Mucosa of stomach (tissue), 1 donor: ENCODE data around the gene CDC37.
"Not testable (repeated sequence)": the region's sequence is repeated elsewhere in the genome, so short reads cannot be mapped to it uniquely, and the experiment has no call there.

Experiments
- H3K27me3 ChIP-seq: one replicate; pipeline ENCODE4 v1.7.0; 2013; ENCODE audit warnings: mild to moderate bottlenecking, low read length; ENCODE audit not compliant: control insufficient read depth, insufficient read depth
- H3K36me3 ChIP-seq: one replicate; pipeline ENCODE4 v1.7.0; 2013; ENCODE audit warnings: low read length; ENCODE audit not compliant: control insufficient read depth, insufficient read depth
- H3K4me1 ChIP-seq: one replicate; pipeline ENCODE4 v1.7.0; 2013; ENCODE audit warnings: mild to moderate bottlenecking, low read length; ENCODE audit not compliant: control insufficient read depth, insufficient read depth
- H3K4me3 ChIP-seq: one replicate; pipeline ENCODE4 v1.7.0; 2013; ENCODE audit warnings: low read length
- H3K9ac ChIP-seq: one replicate; pipeline ENCODE4 v1.7.0; 2013; ENCODE audit warnings: mild to moderate bottlenecking, low read length, moderate library complexity
- H3K9me3 ChIP-seq: one replicate; pipeline ENCODE4 v1.7.0; 2013; ENCODE audit warnings: mild to moderate bottlenecking, low read length, moderate library complexity; ENCODE audit not compliant: control insufficient read depth
- donor health status: Pancreatic carcinoma.

The CDC37 gene

DNA sequence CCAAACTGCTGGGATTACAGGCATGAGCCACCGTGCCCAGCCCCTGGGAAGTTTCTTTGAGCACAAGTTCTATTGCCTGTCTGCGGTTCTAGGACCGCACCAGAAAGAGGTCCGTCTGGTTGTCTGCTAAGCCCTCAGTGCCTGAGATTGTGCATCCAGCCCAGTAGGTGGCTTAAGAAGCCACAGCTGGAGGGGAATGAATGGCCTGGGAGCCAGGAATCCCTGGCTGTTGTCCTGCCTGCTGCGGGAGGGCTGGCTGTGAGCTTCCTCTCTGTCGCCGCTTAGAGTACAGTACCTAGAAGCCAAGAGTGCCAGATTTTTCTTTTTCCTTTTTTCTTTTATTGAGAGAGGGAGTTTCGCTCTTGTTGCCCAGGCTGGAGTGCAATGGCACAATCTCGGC lies 18.8 kb downstream of the CDC37 start:
- no peak overlapping the region for H3K4me3 ChIP-seq
- no peaks in the 10 kb centered on the region for H3K36me3 ChIP-seq
- no peaks in the 10 kb centered on the region for H3K27me3 ChIP-seq
- peaks cover 15% of the 10 kb centered on the region for H3K4me1 ChIP-seq
- H3K9me3 ChIP-seq = no peaks in the 10 kb centered on the region
- H3K9ac ChIP-seq = no peak overlapping the region

DNA sequence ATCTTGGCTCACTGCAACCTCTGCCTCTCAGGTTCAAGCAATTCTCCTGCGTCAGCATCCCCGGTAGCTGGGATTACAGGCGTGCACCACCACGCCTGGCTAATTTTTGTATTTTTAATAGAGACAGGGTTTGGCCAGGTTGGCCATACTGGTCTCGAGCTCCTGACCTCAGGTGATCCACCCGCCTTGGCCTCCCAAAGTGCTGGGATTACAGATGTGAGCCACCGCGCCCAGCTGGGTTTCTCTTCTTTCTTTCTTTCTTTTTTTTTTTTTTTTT lies 20.2 kb downstream of the CDC37 start:
- H3K9me3 ChIP-seq, H3K9ac ChIP-seq, H3K36me3 ChIP-seq, H3K4me3 ChIP-seq, H3K27me3 ChIP-seq: not testable (repeated sequence)
- H3K4me1 ChIP-seq = peaks cover 10% of the 10 kb centered on the region

DNA sequence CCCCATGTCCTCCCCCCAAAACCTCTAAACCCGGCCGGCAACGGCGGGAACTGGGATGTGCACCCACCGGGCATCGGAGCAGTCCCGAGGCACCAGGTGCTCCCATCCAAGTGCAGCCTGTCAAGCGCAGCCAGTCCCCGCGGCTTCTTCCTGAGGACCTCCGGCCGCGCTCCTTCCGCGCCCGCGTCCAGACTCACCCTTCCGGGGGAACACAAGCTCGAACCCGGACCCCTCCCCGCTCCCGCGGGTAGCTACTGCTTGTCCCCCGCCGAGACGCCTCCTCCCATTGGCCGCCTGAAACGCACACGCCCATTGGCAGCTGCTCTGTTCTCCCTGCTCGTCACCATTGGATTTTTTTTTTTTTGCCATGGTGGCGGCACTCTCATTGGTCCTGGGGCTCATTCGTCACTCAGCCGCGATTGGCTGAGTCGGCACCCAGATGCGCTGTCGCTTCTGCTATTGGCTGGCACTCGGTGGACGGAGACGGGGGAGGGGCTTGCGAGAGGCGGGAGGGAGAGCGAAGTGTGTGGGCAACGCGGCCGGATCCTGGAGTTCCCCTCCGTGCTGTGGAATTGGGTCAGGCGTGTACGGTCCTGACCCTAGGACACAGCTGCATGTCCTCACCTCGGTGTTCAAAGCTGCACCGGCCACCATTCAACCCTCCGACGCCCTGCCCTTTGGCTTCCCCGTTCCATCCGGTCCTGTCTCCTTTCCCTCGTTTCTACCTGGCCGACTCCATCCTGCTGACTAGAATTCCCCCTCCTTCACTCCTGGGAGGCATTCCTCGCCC lies 22.8 kb downstream of the CDC37 start, which contains the start of gene TYK2:
TYK2 (minus strand) TSS at position 260 of the 790 bp plus-strand sequence. CDS start 2,166 bp downstream, outside the sequence.
- Histone ChIP-seq H3K9ac (peak within 1 kb of the TSS; percentile 97), H3K4me3 (peak within 1 kb of the TSS; percentile 95), H3K4me1 (peaks cover 10% of the 10 kb centered on the region), H3K36me3 (no peaks in the 10 kb centered on the region), H3K27me3 (no peaks in the 10 kb centered on the region), H3K9me3 (no peaks in the 10 kb centered on the region)

DNA sequence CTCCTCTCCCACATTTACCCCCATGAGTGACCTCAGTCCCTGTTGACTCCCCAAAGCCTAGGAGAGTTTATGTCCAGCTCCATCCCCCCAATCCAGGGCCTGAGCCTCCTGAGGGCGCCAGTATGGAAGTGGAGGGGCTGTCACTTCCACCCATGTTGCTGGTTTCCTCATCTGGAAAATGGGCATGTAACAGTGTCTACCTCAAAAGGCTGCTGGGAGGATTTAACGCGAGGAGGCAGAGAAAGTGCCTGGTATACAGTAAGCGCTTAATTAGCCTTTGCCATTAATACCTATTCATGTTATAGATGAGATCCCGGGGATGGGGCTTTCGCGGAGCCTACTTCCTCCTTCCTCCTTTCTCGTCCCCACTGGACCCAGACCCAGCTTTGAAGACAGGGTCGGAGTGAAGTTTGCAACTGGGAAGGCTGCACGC lies 23.4 kb downstream of the CDC37 start:
- H3K4me1 ChIP-seq = peaks cover 10% of the 10 kb centered on the region

DNA sequence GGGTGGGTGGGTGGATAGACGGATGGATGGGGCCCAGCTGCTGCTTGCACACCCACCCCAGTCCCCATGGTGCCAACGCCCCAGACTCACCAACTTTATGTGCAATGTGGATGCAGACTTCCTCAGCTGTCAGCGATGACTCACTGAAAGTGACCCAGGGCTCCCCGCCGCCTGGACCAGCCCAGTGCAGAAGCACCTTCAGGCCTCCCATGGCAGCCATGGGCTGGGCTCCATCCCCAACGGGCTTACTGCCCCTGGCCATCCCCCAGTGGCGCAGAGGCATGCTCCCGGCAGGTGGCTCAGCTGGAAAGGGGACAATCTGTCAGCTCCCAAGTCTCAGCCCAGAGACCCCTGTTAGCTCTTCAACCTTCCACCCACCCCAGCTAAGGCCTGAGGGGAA lies 25.2 kb downstream of the CDC37 start:
- Histone ChIP-seq H3K9me3 (no peaks in the 10 kb centered on the region), H3K4me3 (no peak overlapping the region), H3K36me3 (no peaks in the 10 kb centered on the region), H3K9ac (no peak overlapping the region), H3K27me3 (no peaks in the 10 kb centered on the region), H3K4me1 (peaks cover 10% of the 10 kb centered on the region)

More for the DNA sequence above, 23.4 kb downstream of the CDC37 start:
- Histone ChIP-seq H3K9ac (peak overlapping the region; percentile 97), H3K9me3 (no peaks in the 10 kb centered on the region), H3K27me3 (no peaks in the 10 kb centered on the region), H3K4me3 (peak overlapping the region; percentile 95), H3K36me3 (no peaks in the 10 kb centered on the region)

DNA sequence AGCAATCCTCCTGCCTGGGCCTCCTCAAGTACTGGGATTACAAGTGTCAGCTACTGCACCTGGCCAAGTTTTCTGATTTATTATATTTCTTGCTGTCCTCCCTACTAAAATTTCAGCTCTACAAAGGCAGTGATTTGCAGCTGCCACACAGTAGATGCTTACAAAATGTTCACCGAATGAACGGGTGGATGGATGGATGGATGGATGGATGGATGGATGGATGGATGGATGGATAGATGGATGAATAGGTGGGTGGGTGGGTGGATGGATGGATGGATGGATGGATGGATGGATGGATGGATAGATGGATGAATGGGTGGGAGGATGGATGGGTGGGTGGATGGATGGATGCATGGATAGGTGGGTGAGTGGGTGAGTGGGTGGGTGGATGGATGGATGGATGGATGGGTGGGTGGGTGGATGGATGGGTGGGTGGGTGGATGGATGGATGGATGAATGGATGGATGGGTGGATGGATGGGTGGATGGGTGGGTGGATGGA lies 26.2 kb downstream of the CDC37 start:
- H3K36me3 ChIP-seq, H3K9me3 ChIP-seq, H3K9ac ChIP-seq, H3K4me3 ChIP-seq, H3K27me3 ChIP-seq: not testable (repeated sequence)
- H3K4me1 ChIP-seq = peaks cover 10% of the 10 kb centered on the region

DNA sequence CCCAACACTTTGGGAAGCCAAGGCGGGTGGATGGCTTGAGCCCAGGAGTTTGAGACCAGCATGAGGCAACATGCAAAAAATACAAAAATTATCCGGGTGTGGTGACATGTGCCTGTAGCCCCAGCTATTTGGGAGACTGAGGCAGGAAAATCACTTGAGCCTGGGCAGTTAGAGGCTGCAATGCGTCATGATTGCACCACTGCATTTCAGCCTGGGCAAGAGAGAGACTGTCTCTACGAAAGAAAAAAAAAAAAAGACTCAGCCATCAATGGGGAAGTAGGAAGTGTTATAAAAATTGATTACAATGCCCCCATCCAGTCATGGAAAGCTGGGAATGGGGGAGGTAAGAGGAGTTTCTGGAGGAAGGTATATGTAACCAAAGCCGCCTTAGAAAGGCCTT lies 28.4 kb downstream of the CDC37 start:
- no peaks in the 10 kb centered on the region for H3K27me3 ChIP-seq
- peaks cover 5% of the 10 kb centered on the region for H3K4me1 ChIP-seq
- no peak overlapping the region for H3K4me3 ChIP-seq
- no peaks in the 10 kb centered on the region for H3K9me3 ChIP-seq
- no peaks in the 10 kb centered on the region for H3K36me3 ChIP-seq
- H3K9ac ChIP-seq = no peak overlapping the region

DNA sequence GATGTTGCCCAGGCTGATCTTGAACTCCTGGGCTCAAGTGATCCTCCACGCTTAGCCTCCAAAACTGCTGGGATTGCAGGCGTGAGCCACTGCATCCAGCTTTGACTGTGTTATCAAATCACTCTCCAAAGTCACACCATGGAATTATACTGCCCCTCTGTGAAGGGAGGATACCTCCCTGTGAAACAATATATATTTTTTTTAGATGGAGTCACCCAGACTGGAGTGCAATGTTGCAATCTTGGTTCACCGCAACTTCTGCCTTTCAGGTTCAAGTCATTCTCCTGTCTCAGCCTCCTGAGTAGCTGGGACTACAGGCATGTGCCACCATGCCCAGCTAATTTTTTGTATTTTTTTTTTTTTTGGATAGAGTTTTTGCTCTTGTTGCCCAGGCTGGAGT lies 30.7 kb downstream of the CDC37 start:
- Histone ChIP-seq H3K4me3 (no peak overlapping the region), H3K36me3 (no peaks in the 10 kb centered on the region), H3K9ac (no peak overlapping the region), H3K27me3 (no peaks in the 10 kb centered on the region), H3K9me3 (no peaks in the 10 kb centered on the region), H3K4me1 (no peaks in the 10 kb centered on the region)

DNA sequence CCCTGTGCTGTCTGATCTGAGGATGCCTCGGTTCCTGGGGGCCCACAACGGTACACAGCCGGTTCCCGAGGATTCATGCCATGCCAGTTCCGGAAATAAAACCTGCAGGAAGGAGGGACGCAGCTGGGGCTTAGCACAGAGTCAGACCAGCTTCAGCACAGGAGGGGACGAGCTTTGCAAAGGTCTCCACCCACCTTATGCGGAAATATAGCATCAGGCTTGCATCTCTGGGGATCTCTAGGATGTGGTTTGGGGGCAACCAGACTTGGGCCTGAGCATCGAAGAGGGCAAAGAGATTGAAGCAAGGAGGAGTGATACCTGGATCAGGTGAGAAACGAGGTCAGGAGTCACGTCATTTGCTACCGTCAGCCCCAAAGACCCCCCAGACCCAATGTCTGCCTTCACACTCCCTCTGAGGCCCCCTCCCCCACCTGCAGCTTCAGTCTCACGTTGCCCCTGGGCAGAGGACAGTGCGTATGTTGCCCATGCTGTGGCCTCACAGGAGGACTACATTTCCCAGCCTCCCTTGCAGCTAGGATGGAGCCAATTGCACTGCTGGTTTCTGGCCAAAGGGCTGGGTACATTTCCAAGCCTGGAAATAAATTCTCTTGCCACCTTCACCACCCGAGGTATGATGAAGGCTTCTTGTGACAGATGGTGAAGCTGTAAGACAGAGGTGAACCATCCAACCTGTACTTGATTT lies 35.1 kb downstream of the CDC37 start:
- H3K36me3 ChIP-seq = no peaks in the 10 kb centered on the region
- no peaks in the 10 kb centered on the region for H3K27me3 ChIP-seq
- H3K4me1 ChIP-seq = no peaks in the 10 kb centered on the region
- H3K9ac ChIP-seq = no peak overlapping the region
- no peaks in the 10 kb centered on the region for H3K9me3 ChIP-seq
- H3K4me3 ChIP-seq = no peak overlapping the region

DNA sequence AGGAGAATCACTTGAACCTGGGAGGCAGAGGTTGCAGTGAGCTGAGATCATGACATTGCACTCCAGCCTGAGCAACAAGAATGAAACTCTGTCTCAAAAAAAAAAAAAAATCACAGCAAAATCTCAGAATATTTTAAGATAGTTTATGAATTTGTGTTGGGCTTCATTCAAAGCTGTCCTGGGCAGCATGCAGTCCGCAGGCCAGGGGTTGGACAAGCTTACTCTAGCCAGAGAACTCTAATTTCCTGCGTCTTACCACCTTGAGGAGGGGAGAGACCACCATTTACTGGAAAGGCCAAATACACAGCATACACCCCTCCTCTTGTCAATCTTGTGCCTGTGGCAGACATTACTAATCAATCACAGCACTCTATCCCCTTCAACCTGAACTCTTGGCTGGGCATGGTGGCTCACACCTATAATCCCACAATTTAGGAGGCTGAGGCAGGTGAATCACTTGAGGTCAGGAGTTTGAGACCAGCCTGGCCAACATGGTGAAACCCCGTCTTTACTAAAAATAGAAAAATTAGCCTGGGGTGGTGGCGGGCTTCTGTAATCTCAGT lies 36.3 kb downstream of the CDC37 start:
- not testable (repeated sequence) for H3K4me1 ChIP-seq, H3K4me3 ChIP-seq, H3K36me3 ChIP-seq, H3K9me3 ChIP-seq, H3K27me3 ChIP-seq, H3K9ac ChIP-seq

DNA sequence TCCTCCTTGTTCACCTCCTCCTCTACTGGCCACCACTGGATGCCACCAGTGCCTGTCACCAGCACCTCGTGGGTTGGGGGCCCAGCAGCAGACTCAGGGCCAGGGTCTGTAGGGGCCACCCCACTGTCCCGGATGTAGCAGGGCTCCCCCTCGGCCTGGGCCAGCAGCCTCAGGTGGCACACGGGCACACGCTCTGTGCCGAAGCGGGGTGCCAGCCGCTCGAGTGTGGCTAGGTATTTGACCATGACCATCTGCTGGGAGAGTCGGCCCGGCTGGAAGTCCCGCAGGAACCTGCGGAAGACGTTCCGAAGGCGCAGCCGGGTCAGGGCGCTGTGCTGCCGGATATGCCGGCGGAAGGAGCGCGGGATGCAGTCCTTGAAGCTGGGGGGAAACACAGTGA lies 37.8 kb downstream of the CDC37 start:
- Histone ChIP-seq H3K36me3 (no peaks in the 10 kb centered on the region), H3K9me3 (no peaks in the 10 kb centered on the region), H3K4me3 (no peak overlapping the region), H3K9ac (no peak overlapping the region), H3K27me3 (no peaks in the 10 kb centered on the region), H3K4me1 (no peaks in the 10 kb centered on the region)

DNA sequence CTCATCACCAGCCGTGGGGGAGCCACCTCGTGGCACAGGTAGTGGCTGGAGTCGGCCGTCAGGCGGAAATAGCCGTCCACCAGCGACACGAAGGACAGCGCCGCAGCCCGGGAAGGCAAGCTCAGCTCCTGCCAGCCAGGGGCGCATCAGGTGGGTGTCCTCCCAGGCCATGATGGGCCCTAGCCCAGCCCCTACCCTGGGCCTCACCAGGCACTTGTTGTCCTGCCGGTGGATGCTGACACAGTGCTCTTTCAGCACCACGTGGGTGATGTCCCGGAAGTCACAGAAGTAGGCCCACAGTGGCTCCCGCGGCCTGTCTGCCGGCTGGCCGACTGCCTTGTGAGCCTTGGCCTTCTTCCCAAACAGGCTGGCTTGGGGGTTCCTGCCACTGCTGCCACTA lies 38.7 kb downstream of the CDC37 start:
- Histone ChIP-seq H3K4me1 (no peaks in the 10 kb centered on the region), H3K27me3 (no peaks in the 10 kb centered on the region), H3K9me3 (no peaks in the 10 kb centered on the region), H3K9ac (no peak overlapping the region), H3K36me3 (no peaks in the 10 kb centered on the region), H3K4me3 (no peak overlapping the region)
